ENCODE data around the gene TMEM132C. TPM values are rescaled to one million over a fixed set of nuclear protein-coding genes. Genes with fewer than 3 reads are reported as not detected.

TMEM132C gene
- total and polyA plus RNA-seq, 2 of the 13 experiments (the other 11 are each of a cell fraction or from before 2014, with no cell fraction given), result not detected

GRCh38 chr12:128365651-128366231 is 98.8 kb downstream of the TMEM132C start (continued):
- no peak for TF ChIP-seq NCOA1 (CRISPR knock-in tag; IDR thresholded peaks at IDR 0.05)
- no peak for TF ChIP-seq HDAC1 (CRISPR knock-in tag; IDR thresholded peaks at IDR 0.05)
- TF ChIP-seq ZNF589 (CRISPR knock-in tag; conservative IDR thresholded peaks at IDR 0.05), result no peak
- TF ChIP-seq U2AF1 (optimal IDR thresholded peaks at IDR 0.05; ENCODE audit: low read depth, low read length), result no peak
- no peak for TF ChIP-seq SIX4 (CRISPR knock-in tag; IDR thresholded peaks at IDR 0.05)
- TF ChIP-seq THAP11 (CRISPR knock-in tag; IDR thresholded peaks at IDR 0.05), result no peak

GRCh38 chr12:128367961-128368360 is 101.0 kb downstream of the TMEM132C start:
- WGBS (ENCODE audit: low lambda C conversion rate), result 51% methylated on average over 4 of the region's 7 CpGs
- no peak overlapping the region for H3K4me3 ChIP-seq (replicated peaks in 1 of 3; ENCODE audit: insufficient read depth in 1 of 3, low read depth in 2 of 3, low read length in 3 of 3)
- no peaks in the 10 kb centered on the region for H3K79me2 ChIP-seq (ENCODE audit: insufficient read depth, low read length)
- H3K9ac ChIP-seq (ENCODE audit: insufficient read depth, low read depth, low read length), result no peak overlapping the region
- intact Hi-C loops (cut with micrococcal nuclease; ENCODE audit: unreplicated experiment) (no loop called here), in situ Hi-C loops (cut with HindIII; ENCODE audit: extremely low pct_ligation_motif_present, low pct_unique_long_range_greater_than_20kb) (no loop called here)
- H3K4me2 ChIP-seq (ENCODE audit: low read depth, low read length), result no peak overlapping the region
- FAIRE-seq (no peak), ATAC-seq (no peak), DNase-seq (ENCODE audit: low spot score) (no peak)
- CTCF ChIA-PET (ENCODE audit: low intra/inter-chr PET ratio, low total read pairs), result no interaction called here
- no peak overlapping the region for H2AFZ ChIP-seq (ENCODE audit: low read length)
- no peaks in the 10 kb centered on the region for H4K20me1 ChIP-seq (ENCODE audit: insufficient read depth, low read length)
- BruUV-seq (replicated peaks), result no TSS peak
- no peaks in the 10 kb centered on the region for H3K9me3 ChIP-seq (ENCODE audit: low read length)
- TF ChIP-seq ZSCAN9 (CRISPR knock-in tag; IDR thresholded peaks at IDR 0.05; ENCODE audit: borderline replicate concordance) (no peak), HNRNPUL1 (IDR thresholded peaks at IDR 0.05; ENCODE audit: low read depth, low read length) (no peak), ZNF232 (CRISPR knock-in tag; IDR thresholded peaks at IDR 0.05; ENCODE audit: borderline replicate concordance) (no peak), NCOR1 (IDR thresholded peaks at IDR 0.05; ENCODE audit: borderline replicate concordance, low read length) (no peak), CENPX (CRISPR knock-in tag; IDR thresholded peaks at IDR 0.05) (no peak), TFDP2 (CRISPR knock-in tag; IDR thresholded peaks at IDR 0.05) (no peak), ZMYM4 (CRISPR knock-in tag; IDR thresholded peaks at IDR 0.05) (no peak), MEIS2 (CRISPR knock-in tag; IDR thresholded peaks at IDR 0.05) (no peak), DR1 (CRISPR knock-in tag; IDR thresholded peaks at IDR 0.05) (no peak), UBTF (CRISPR knock-in tag; IDR thresholded peaks at IDR 0.05) (no peak), FOXP4 (CRISPR knock-in tag; IDR thresholded peaks at IDR 0.05) (no peak), HNF1B (CRISPR knock-in tag; IDR thresholded peaks at IDR 0.05) (no peak)
- no peaks in the 10 kb centered on the region for H3K36me3 ChIP-seq (replicated peaks in 1 of 2; ENCODE audit: control insufficient read depth in 1 of 2, insufficient read depth in 2 of 2, low read length in 2 of 2)
- H3K4me1 ChIP-seq (ENCODE audit: insufficient read depth, low read length), result no peaks in the 10 kb centered on the region
- peaks cover 0 to 17% of the 10 kb centered on the region in 2 experiments; a peak in 3 of 5 replicates for H3K27me3 ChIP-seq (ENCODE audit: control insufficient read depth in 1 of 2, insufficient read depth in 2 of 2, low read length in 2 of 2)
- no peak overlapping the region for H3K27ac ChIP-seq (ENCODE audit: extremely low read length, insufficient read depth, low read length)
- POLR2A ChIA-PET, result no interaction called here
